ENCODE data around the gene FAM222A.

GRCh38 chr12:109793411-109793810 is 79.8 kb downstream of the FAM222A start:
- TF ChIP-seq CTCF (IDR thresholded peaks at IDR 0.05), result no peak
- no peak for TF ChIP-seq POLR2AphosphoS5 (IDR thresholded peaks at IDR 0.05)
